Mesendoderm (in vitro differentiated cells): ENCODE data around the gene C1GALT1C1L.
"Not testable (repeated sequence)": the region's sequence is repeated elsewhere in the genome, so short reads cannot be mapped to it uniquely, and the experiment has no call there.

Experiments
- DNase-seq: peaks from one replicate; pipeline ENCODE4 v3.0.0; 2013
- H2AK5ac ChIP-seq: 2 replicates; pipeline ENCODE4 v1.6.1; 2013; ENCODE audit warnings: low read length, inconsistent platforms
- H2BK120ac ChIP-seq: 2 replicates; pipeline ENCODE4 v1.6.1; 2013; ENCODE audit warnings: low read depth, mild to moderate bottlenecking, low read length, moderate library complexity, mixed read lengths
- H2BK15ac ChIP-seq: replicated peaks from 2 replicates; pipeline ENCODE4 v1.6.1; 2013; ENCODE audit warnings: low read depth, mild to moderate bottlenecking, moderate library complexity
- H2BK5ac ChIP-seq: 2 replicates; pipeline ENCODE4 v1.6.1; 2013; ENCODE audit warnings: low read length, inconsistent platforms
- H3K18ac ChIP-seq: 2 replicates; pipeline ENCODE4 v1.6.1; 2013; ENCODE audit warnings: mild to moderate bottlenecking, low read length, mixed read lengths
- H3K23ac ChIP-seq: one replicate; pipeline ENCODE4 v1.6.1; 2013; ENCODE audit warnings: low read length
- H3K27ac ChIP-seq: 2 replicates; pipeline ENCODE4 v1.5.1; 2013; ENCODE audit warnings: low read depth, mild to moderate bottlenecking, inconsistent platforms, low read length, moderate library complexity
- H3K27me3 ChIP-seq: 2 replicates; pipeline ENCODE4 v1.6.1; 2013; ENCODE audit warnings: low read length, control low read depth, mild to moderate bottlenecking, inconsistent platforms; ENCODE audit not compliant: insufficient read depth, poor library complexity
- H3K36me3 ChIP-seq: 2 replicates; pipeline ENCODE4 v1.6.1; 2013; ENCODE audit warnings: low read length, inconsistent platforms; ENCODE audit not compliant: control insufficient read depth, insufficient read depth
- H3K4ac ChIP-seq: one replicate; pipeline ENCODE4 v1.6.1; 2013; ENCODE audit warnings: low read depth, mild to moderate bottlenecking, low read length, moderate library complexity
- H3K4me1 ChIP-seq: 2 replicates; pipeline ENCODE4 v1.6.1; 2013; ENCODE audit warnings: low read depth, low read length, inconsistent platforms; ENCODE audit not compliant: control insufficient read depth
- H3K4me2 ChIP-seq: 2 replicates; pipeline ENCODE4 v1.6.1; 2013; ENCODE audit warnings: low read length
- H3K4me3 ChIP-seq: 2 replicates; pipeline ENCODE4 v1.5.1; 2013; ENCODE audit warnings: mild to moderate bottlenecking, low read length
- H3K56ac ChIP-seq: one replicate; pipeline ENCODE4 v1.6.1; 2013; ENCODE audit warnings: low read length
- H3K79me1 ChIP-seq: 2 replicates; pipeline ENCODE4 v1.6.1; 2013; ENCODE audit warnings: low read length, inconsistent platforms
- H3K79me2 ChIP-seq: 2 replicates; pipeline ENCODE4 v1.6.1; 2013; ENCODE audit warnings: mild to moderate bottlenecking, low read length; ENCODE audit not compliant: control insufficient read depth, insufficient read depth
- H3K9ac ChIP-seq: 2 replicates; pipeline ENCODE4 v1.6.1; 2013; ENCODE audit warnings: low read length, inconsistent platforms
- H4K5ac ChIP-seq: one replicate; pipeline ENCODE4 v1.6.1; 2013; ENCODE audit warnings: low read length
- H4K8ac ChIP-seq: one replicate; pipeline ENCODE4 v1.6.1; 2013; ENCODE audit warnings: low read depth, mild to moderate bottlenecking, control low read depth, low read length, moderate library complexity
- WGBS: extraction: QIAGEN DNeasy Blood & Tissue Kit; methylation state at CpG from one replicate; pipeline ENCODE4 v1.1.7; 2013; ENCODE audit warnings: low lambda C conversion rate, missing lambda C conversion rate; ENCODE audit not compliant: insufficient coverage; ENCODE audit errors: extremely low coverage; 5-methylcytosine and 5-hydroxymethylcytosine counted together

C1GALT1C1L gene

DNA sequence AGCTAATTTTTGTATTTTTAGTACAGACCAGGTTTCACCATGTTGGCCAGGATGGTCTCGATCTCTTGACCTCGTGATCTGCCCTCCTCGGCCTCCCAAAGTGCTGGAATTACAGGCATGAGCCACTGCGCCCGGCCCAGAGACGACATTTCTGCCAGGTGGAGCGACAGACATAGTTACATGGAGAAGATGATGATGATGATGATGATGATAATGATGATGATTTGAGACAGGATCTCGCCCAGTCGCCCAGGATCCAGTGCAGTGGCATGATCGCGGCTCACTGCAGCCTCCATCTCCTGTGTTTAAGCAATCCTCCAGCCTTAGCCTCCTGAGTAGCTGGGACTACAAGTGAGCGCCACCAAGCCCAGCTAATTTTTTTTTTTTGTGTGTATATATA lies 40.1 kb downstream of the C1GALT1C1L start:
- H3K79me2 ChIP-seq, H4K8ac ChIP-seq, H2BK120ac ChIP-seq, H3K79me1 ChIP-seq, H3K23ac ChIP-seq, H2BK15ac ChIP-seq, H3K9ac ChIP-seq, H2BK5ac ChIP-seq, H3K4me1 ChIP-seq, H4K5ac ChIP-seq, H2AK5ac ChIP-seq, H3K36me3 ChIP-seq, H3K18ac ChIP-seq, H3K4ac ChIP-seq, H3K27ac ChIP-seq, H3K4me2 ChIP-seq, H3K4me3 ChIP-seq, H3K27me3 ChIP-seq, DNase-seq, H3K56ac ChIP-seq: not testable (repeated sequence)
- no CpG with 5 or more reads among the region's 12 CpGs for WGBS

DNA sequence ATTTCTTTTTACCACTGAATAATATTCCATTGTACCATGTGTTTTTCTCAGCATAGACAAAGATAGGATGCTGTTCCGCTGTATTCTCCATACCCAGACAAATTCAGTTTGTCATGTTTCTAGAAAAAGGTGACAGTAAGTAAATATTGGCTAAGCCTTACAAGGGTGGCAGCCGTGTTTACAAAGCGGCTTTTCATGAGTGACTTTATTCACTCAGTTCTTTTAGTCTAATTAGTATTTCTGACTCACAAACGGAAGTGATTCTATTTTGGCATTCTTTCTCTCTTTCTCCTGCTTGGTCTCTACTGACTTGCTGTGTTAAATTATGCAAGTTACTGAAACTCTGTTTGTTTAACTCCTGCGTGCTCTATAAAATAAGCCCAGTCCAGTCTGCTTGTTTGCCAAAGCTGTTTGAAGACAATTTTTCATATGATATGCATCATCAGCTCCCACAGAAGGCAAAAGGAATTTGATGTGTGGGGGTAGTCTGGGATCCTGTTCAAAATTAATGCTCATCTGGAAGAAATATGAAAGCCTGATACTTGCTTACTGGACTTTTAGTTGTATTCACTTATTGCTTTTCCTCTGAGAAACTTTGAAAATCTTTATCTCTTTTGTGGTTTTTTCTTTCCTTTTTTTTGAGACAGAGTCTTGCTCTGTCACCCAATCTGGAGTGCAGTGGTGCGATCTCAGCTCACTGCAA lies 41.5 kb downstream of the C1GALT1C1L start:
- Histone ChIP-seq H3K27me3 (no peaks in the 10 kb centered on the region), H3K79me2 (no peaks in the 10 kb centered on the region), H3K27ac (no peak overlapping the region), H3K79me1 (no peaks in the 10 kb centered on the region), H2AK5ac (no peak overlapping the region), H3K4me2 (no peak overlapping the region), H3K9ac (no peak overlapping the region), H4K5ac (no peak overlapping the region), H3K4me3 (no peak overlapping the region), H3K4ac (no peak overlapping the region), H2BK15ac (no peak overlapping the region), H3K56ac (no peak overlapping the region), H2BK5ac (no peak overlapping the region), H3K4me1 (peaks cover 4% of the 10 kb centered on the region), H3K18ac (no peak overlapping the region), H3K36me3 (no peaks in the 10 kb centered on the region), H2BK120ac (no peak overlapping the region), H3K23ac (no peak overlapping the region), H4K8ac (no peak overlapping the region)
- DNase-seq = no peak
- no CpG with 5 or more reads among the region's 6 CpGs for WGBS

DNA sequence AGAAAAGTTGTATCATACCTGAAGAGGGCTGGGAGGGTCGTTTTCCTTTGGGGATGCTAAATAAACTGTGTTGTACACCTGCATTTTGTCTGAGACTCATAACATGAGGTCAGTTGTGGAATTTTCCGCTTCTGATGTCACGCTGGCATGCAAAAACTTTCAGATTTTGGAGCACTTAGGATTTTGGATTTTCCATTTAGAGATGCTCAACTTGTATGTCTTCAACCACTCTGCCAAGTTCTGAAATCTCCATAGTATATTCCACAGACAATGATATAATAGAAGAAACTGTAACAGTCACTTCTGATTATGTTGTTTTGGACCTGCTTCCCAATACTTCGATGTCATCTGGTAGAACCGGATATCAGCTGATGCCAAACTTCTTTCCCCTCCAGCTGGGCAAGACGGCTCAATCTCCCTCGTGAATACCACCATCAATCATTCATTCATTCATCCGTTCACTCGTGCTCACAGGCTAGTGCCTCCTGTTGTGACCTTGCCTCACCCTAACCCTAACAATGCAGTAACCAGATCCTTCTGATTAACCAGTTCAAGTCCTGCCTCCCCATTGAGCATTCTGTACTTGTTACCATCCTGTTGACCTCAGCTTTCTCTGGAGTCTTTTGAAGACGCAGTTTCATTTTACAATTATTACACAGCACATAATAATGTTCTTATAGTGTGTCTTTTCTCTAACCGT lies 44.5 kb downstream of the C1GALT1C1L start:
- Histone ChIP-seq H3K27me3 (no peaks in the 10 kb centered on the region), H3K18ac (no peak overlapping the region), H3K79me2 (no peaks in the 10 kb centered on the region), H2BK5ac (no peak overlapping the region), H2BK15ac (no peak overlapping the region), H3K36me3 (no peaks in the 10 kb centered on the region), H2AK5ac (no peak overlapping the region), H3K4ac (no peak overlapping the region), H3K27ac (no peak overlapping the region), H4K8ac (no peak overlapping the region), H3K4me3 (no peak overlapping the region), H3K4me1 (peaks cover 4% of the 10 kb centered on the region), H3K79me1 (no peaks in the 10 kb centered on the region), H3K4me2 (no peak overlapping the region), H3K23ac (no peak overlapping the region), H4K5ac (no peak overlapping the region), H3K9ac (no peak overlapping the region), H3K56ac (no peak overlapping the region), H2BK120ac (no peak overlapping the region)
- no peak for DNase-seq
- WGBS = no CpG with 5 or more reads among the region's 11 CpGs
